Activated B cell treated with CpG ODN at 0.5 μM for 24 hours (primary cell): ENCODE results near the gene RBP4. TPM values are rescaled to one million over a fixed set of nuclear protein-coding genes. Genes with fewer than 3 reads are reported as not detected.

Source experiments
- ATAC-seq: fragments of 200-7000 bp; cut with Tn5 transposase; one replicate; pipeline ENCODE4 v1.10.0; 2021; ENCODE audit warnings: low read depth, mild to moderate bottlenecking, moderate library complexity
- CTCF ChIA-PET: fragments of 350-600 bp; sonication (Branson Sonifier 250); formaldehyde crosslinking; loops from one replicate; lab custom pipeline; 2021; ENCODE audit warnings: antibody characterized with exemption; lab: Charles Lee
- POLR2A ChIA-PET: fragments of 350-600 bp; sonication (Branson Sonifier 250); formaldehyde crosslinking; loops from one replicate; lab custom pipeline; 2021; ENCODE audit warnings: antibody characterized with exemption; lab: Charles Lee
- DNase-seq: peaks from one replicate; pipeline ENCODE4 v3.0.0; 2022
- H3K27ac Mint-ChIP-seq: one replicate; pipeline ENCODE4 v1.8.0; 2020; ENCODE audit warnings: mixed read lengths
- H3K27me3 Mint-ChIP-seq: one replicate; pipeline ENCODE4 v1.8.0; 2021; ENCODE audit warnings: mixed read lengths
- H3K36me3 Mint-ChIP-seq: one replicate; pipeline ENCODE4 v1.8.0; 2021; ENCODE audit warnings: low read depth, mixed read lengths
- H3K4me1 Mint-ChIP-seq: one replicate; pipeline ENCODE4 v1.8.0; 2021; ENCODE audit warnings: mixed read lengths
- H3K4me3 Mint-ChIP-seq: one replicate; pipeline ENCODE4 v1.8.0; 2020; ENCODE audit warnings: mild to moderate bottlenecking, mixed read lengths
- H3K9me3 Mint-ChIP-seq: one replicate; pipeline ENCODE4 v1.8.0; 2020; ENCODE audit warnings: mixed read lengths
- CTCF ChIP-seq: fragments of 200-600 bp; IDR thresholded peaks from one replicate; pipeline ENCODE4 v1.8.0; 2022; ENCODE audit warnings: antibody characterized with exemption, mild to moderate bottlenecking
- intact Hi-C: fragments of 100-400 bp; cut with micrococcal nuclease; formaldehyde crosslinking; loops from one replicate; pipeline ENCODE4 v1.15.1; 2024
- total RNA-seq: library from RNA; stranded (reverse); gene quantifications from 2 replicates; pipeline ENCODE4 v1.2.3, GENCODE V29; 2022

The RBP4 gene
- total RNA-seq, 1 donor from 2014 or later, result not detected

GRCh38 chr10:93593254-93593653 lies 7.8 kb downstream of the RBP4 start:
- ChIA-PET POLR2A (no interaction called here), CTCF (no interaction called here)
- DNase-seq (no peak), ATAC-seq (no peak)
- intact Hi-C loops, result no loop called here
- Mint-ChIP-seq H3K4me1 (no peaks in the 10 kb centered on the region), H3K27ac (no peak overlapping the region), H3K4me3 (no peak overlapping the region), H3K27me3 (peaks cover 6% of the 10 kb centered on the region), H3K36me3 (no peaks in the 10 kb centered on the region), H3K9me3 (no peaks in the 10 kb centered on the region)
- no peak for TF ChIP-seq CTCF

- Mint-ChIP-seq H3K4me3 (no peak overlapping the region), H3K36me3 (no peaks in the 10 kb centered on the region), H3K9me3 (no peaks in the 10 kb centered on the region), H3K27me3 (peaks cover 5% of the 10 kb centered on the region), H3K27ac (no peak overlapping the region), H3K4me1 (no peaks in the 10 kb centered on the region)
- CTCF ChIA-PET, result no interaction called here
- intact Hi-C loops, result no loop called here
- POLR2A ChIA-PET, result no interaction called here
- TF ChIP-seq CTCF, result no peak
- DNase-seq (no peak), ATAC-seq (no peak)
Measured at GRCh38 chr10:93591065-93591808, 9.8 kb downstream of the RBP4 start.

GRCh38 chr10:93590638-93591037 lies 10.4 kb downstream of the RBP4 start:
- ATAC-seq (no peak), DNase-seq (no peak)
- no peak overlapping the region for H3K4me3 Mint-ChIP-seq
- no peak overlapping the region for H3K27ac Mint-ChIP-seq
- CTCF ChIA-PET, result no interaction called here
- H3K9me3 Mint-ChIP-seq, result no peaks in the 10 kb centered on the region
- H3K27me3 Mint-ChIP-seq, result peaks cover 5% of the 10 kb centered on the region
- intact Hi-C loops, result no loop called here
- no peak for TF ChIP-seq CTCF
- no peaks in the 10 kb centered on the region for H3K36me3 Mint-ChIP-seq
- H3K4me1 Mint-ChIP-seq, result no peaks in the 10 kb centered on the region
- POLR2A ChIA-PET, result no interaction called here

GRCh38 chr10:93589648-93590562 lies 11.1 kb downstream of the RBP4 start:
- TF ChIP-seq CTCF, result no peak
- CTCF ChIA-PET, result no interaction called here
- Mint-ChIP-seq H3K9me3 (no peaks in the 10 kb centered on the region), H3K27me3 (peaks cover 5% of the 10 kb centered on the region), H3K27ac (no peak overlapping the region), H3K36me3 (no peaks in the 10 kb centered on the region), H3K4me3 (no peak overlapping the region), H3K4me1 (no peaks in the 10 kb centered on the region)
- no peak for DNase-seq
- POLR2A ChIA-PET, result no interaction called here
- no peak for ATAC-seq
- intact Hi-C loops, result no loop called here

- ChIA-PET POLR2A (no interaction called here), CTCF (no interaction called here)
- H3K4me3 Mint-ChIP-seq, result no peak overlapping the region
- peaks cover 8% of the 10 kb centered on the region for H3K9me3 Mint-ChIP-seq
- no peaks in the 10 kb centered on the region for H3K36me3 Mint-ChIP-seq
- peaks cover 9% of the 10 kb centered on the region for H3K27me3 Mint-ChIP-seq
- no peak overlapping the region for H3K27ac Mint-ChIP-seq
- intact Hi-C loops, result no loop called here
- no peak for DNase-seq
- no peaks in the 10 kb centered on the region for H3K4me1 Mint-ChIP-seq
- no peak for ATAC-seq
- no peak for TF ChIP-seq CTCF
Measured at GRCh38 chr10:93584445-93584844, 16.6 kb downstream of the RBP4 start.
